ENCODE results near the gene ZNF678.
"Not testable (repeated sequence)": the region's sequence is repeated elsewhere in the genome, so short reads cannot be mapped to it uniquely, and the experiment has no call there.

ZNF678 gene

DNA sequence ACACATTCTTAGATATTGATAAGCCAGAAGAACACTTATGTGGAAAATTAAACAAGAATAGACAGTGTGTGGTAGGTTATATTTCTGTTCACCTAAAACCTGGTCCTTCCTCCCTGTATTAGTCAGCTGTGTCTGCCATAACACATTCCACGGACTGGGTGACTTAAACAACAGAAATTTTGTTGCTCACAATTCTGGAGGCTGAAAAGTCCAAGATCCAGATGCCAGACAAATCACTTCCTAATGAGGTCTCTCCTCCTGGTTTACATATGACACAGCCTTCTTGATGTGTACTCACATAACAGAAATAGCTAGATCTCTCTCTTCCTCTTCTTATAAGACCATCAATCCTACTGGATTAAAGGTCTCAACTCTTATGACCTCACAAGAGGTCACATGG is 146.1 kb downstream of the ZNF678 start:
- FAIRE-seq: no peak
- DNase-seq (ENCODE audit: insufficient read length, low spot score): no peak

GRCh38 chr1:227710474-227710873 is 147.1 kb downstream of the ZNF678 start:
- not testable (repeated sequence) for FAIRE-seq; DNase-seq (ENCODE audit: insufficient read length, low spot score)

DNA sequence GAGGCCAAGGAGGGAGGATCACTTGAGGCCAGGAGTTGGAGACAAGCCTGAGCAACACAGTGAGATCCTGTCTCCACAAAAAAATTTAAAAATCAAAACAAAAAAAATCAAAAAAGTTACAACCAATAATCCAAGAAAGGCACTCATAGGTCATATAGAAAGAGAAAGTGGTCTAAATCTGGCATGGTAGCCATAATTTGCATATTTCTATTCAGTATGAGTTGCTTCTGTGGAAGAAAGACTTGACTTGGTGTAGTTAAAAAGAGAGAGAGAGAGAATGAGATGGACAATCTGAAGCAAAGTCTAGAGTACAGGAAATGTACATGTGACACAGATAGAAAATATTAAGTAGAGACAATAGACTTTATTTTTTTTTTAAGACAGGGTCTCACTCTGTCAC is 149.3 kb downstream of the ZNF678 start:
- FAIRE-seq (no peak), DNase-seq (ENCODE audit: insufficient read length, low spot score) (no peak)

DNA sequence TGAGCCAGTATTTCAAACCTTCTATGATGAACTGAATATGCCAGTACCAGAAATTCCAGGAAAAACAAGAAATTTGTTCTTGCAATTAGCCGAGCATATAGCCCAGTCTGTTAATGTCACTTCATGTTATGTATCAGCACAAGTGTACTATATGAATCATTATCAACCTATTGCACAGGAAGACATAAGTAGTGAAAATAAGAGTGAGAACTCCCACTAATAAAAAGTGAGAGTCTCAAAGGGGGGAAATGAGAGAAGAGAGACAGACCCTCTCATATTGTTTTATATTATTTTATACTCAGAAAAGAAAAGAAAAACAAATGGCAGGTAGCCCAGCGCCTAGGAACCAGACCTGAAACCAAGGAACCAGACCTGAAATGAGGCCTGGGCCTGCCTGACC is 155.6 kb downstream of the ZNF678 start:
- no peak for FAIRE-seq
- no peak for DNase-seq (ENCODE audit: insufficient read length, low spot score)

DNA sequence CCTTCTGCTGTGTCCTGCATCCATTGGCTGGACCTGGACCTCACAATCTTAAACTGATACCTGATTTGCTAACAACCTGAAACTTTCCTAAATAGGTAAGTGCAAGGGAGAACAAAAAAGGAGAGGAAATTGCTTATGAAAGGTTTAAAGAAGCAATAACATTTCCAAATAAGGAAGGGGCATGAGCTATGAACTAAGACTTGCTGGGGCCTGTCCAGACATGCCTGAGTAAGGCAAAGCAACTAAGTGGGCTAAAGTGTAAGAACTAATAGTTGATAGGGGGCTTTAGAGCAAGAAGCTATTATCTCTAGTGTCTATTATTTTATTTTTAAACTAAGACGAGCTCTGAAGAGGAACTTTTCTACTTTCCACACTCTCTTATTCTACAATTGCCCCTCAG is 160.1 kb downstream of the ZNF678 start:
- FAIRE-seq (no peak), DNase-seq (ENCODE audit: insufficient read length, low spot score) (no peak)

DNA sequence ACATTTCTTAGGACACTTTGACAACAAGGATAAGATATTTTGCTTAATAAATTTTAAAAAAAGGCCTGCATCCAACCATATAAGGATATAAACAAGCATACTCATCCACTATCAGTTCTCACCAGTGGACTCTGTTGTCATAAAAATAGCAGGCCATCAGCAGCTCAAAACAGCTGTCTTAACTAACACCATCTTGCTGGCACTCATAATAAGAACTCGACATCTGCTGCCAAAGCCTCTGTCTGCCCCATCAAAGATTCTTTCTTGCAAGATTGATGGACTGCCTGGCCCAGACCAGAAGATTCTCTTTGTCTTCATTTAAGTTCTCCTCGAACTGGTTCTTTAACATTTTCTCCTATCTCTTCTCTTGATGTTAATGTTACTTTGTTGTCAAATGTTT is 161.7 kb downstream of the ZNF678 start:
- FAIRE-seq (no peak), DNase-seq (ENCODE audit: insufficient read length, low spot score) (no peak)

DNA sequence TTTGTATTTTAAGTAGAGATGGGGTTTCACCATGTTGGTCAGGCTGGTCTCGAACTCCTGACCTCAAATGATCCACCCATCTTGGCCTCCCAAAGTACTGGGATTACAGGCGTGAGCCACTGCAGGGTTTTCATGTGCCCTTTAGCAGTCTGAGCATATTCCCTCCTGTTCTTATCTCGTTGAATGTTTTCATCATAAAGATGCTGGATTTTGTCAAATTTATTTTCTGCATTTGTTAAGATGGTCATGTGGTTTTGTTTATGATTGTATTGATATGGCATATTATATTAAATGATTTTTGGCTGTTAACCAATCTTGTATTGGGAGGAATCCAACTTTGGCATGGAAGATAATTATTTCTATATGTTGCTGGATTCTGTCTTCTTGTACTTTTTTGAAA is 163.0 kb downstream of the ZNF678 start:
- no peak for DNase-seq (ENCODE audit: insufficient read length, low spot score)
- no peak for FAIRE-seq

All from GM19239 (cell line).